WTC11 (cell line): ENCODE results near the gene RXFP3. TPM values are rescaled to one million over a fixed set of nuclear protein-coding genes. Genes with fewer than 3 reads are reported as not detected.
A peak's percentile ranks its signal among the peaks of the same experiment; 100 is the strongest.

Experiments
- ATAC-seq: fragments of 200-7000 bp; cut with Tn5 transposase; 2 replicates; pipeline ENCODE4 v1.10.0; 2021; ENCODE audit warnings: mild to moderate bottlenecking, moderate library complexity
- CTCF ChIA-PET: fragments of 300-600 bp; sonication (Branson Sonifier 250); formaldehyde crosslinking; loops from one replicate; lab custom pipeline; 2021; ENCODE audit warnings: antibody characterized with exemption; lab: Charles Lee
- POLR2A ChIA-PET: fragments of 350-600 bp; sonication (Branson Sonifier 250); formaldehyde crosslinking; loops from one replicate; lab custom pipeline; 2021; ENCODE audit warnings: antibody characterized with exemption; lab: Charles Lee
- DNase-seq: peaks from one replicate; pipeline ENCODE4 v3.0.0; 2021; ENCODE audit warnings: low spot score
- H3K27ac Mint-ChIP-seq: 2 replicates; pipeline ENCODE4 v1.8.0; 2021; ENCODE audit warnings: mixed read lengths
- H3K27me3 Mint-ChIP-seq: 2 replicates; pipeline ENCODE4 v1.8.0; 2021; ENCODE audit warnings: low read depth, mild to moderate bottlenecking, moderate library complexity, mixed read lengths
- H3K36me3 Mint-ChIP-seq: 2 replicates; pipeline ENCODE4 v1.8.0; 2021; ENCODE audit warnings: mixed read lengths
- H3K4me1 Mint-ChIP-seq: 2 replicates; pipeline ENCODE4 v1.8.0; 2022; ENCODE audit warnings: mixed read lengths
- H3K4me3 Mint-ChIP-seq: 2 replicates; pipeline ENCODE4 v1.8.0; 2021; ENCODE audit warnings: mild to moderate bottlenecking, moderate library complexity, mixed read lengths
- H3K9me3 Mint-ChIP-seq: 2 replicates; pipeline ENCODE4 v1.8.0; 2021; ENCODE audit warnings: mixed read lengths
- ARID4B ChIP-seq: sonication (generic); formaldehyde crosslinking; IDR thresholded peaks from 2 replicates; pipeline ENCODE4 v1.8.0; 2023; ENCODE audit warnings: missing genetic modification reagents, mild to moderate bottlenecking, borderline replicate concordance
- GABPB1 ChIP-seq: sonication (generic); formaldehyde crosslinking; IDR thresholded peaks from 2 replicates; pipeline ENCODE4 v1.8.1; 2023; ENCODE audit warnings: mild to moderate bottlenecking, missing genetic modification reagents
- IRF1 ChIP-seq: sonication (generic); formaldehyde crosslinking; IDR thresholded peaks from 2 replicates; pipeline ENCODE4 v1.8.0; 2023; ENCODE audit warnings: missing genetic modification reagents
- IRF2 ChIP-seq: sonication (generic); formaldehyde crosslinking; IDR thresholded peaks from 2 replicates; pipeline ENCODE4 v1.8.0; 2022; ENCODE audit warnings: low read depth, missing genetic modification reagents, borderline replicate concordance
- PRDM15 ChIP-seq: sonication (generic); formaldehyde crosslinking; IDR thresholded peaks from 2 replicates; pipeline ENCODE4 v1.8.0; 2022; ENCODE audit warnings: missing genetic modification reagents
- RELA ChIP-seq: sonication (generic); formaldehyde crosslinking; IDR thresholded peaks from 2 replicates; pipeline ENCODE4 v1.8.1; 2022; ENCODE audit warnings: missing genetic modification reagents, mild to moderate bottlenecking, borderline replicate concordance
- SMAD4 ChIP-seq: sonication (generic); formaldehyde crosslinking; IDR thresholded peaks from 2 replicates; pipeline ENCODE4 v1.8.0; 2022; ENCODE audit warnings: mild to moderate bottlenecking, missing genetic modification reagents
- SOX15 ChIP-seq: fragments of 250-450 bp; sonication (Bioruptor Pico); IDR thresholded peaks from 2 replicates; pipeline ENCODE4 v1.9.0; 2021; ENCODE audit warnings: mild to moderate bottlenecking
- ZMAT4 ChIP-seq: fragments of 250-450 bp; sonication (Bioruptor Pico); IDR thresholded peaks from 2 replicates; pipeline ENCODE4 v1.9.0; 2021; ENCODE audit warnings: mild to moderate bottlenecking
- ZNF232 ChIP-seq: sonication (generic); formaldehyde crosslinking; IDR thresholded peaks from 2 replicates; pipeline ENCODE4 v1.8.0; 2022; ENCODE audit warnings: mild to moderate bottlenecking, missing genetic modification reagents
- ZNF263 ChIP-seq: sonication (generic); formaldehyde crosslinking; IDR thresholded peaks from 2 replicates; pipeline ENCODE4 v1.8.1; 2022; ENCODE audit warnings: low read depth, mild to moderate bottlenecking, moderate library complexity, missing genetic modification reagents
- ZNF423 ChIP-seq: fragments of 250-450 bp; sonication (Bioruptor Pico); IDR thresholded peaks from 2 replicates; pipeline ENCODE4 v2.1.2; 2022; ENCODE audit warnings: mild to moderate bottlenecking, moderate library complexity
- ZNF512 ChIP-seq: sonication (generic); formaldehyde crosslinking; IDR thresholded peaks from 2 replicates; pipeline ENCODE4 v1.8.1; 2022; ENCODE audit warnings: missing genetic modification reagents, borderline replicate concordance
- total RNA-seq: library from RNA; stranded (reverse); gene quantifications from 3 replicates; pipeline ENCODE4 v1.2.3, GENCODE V29; 2021
- TF ChIP-seq, protein P1 (sequence below): sonication (generic); formaldehyde crosslinking; IDR thresholded peaks from 2 replicates; pipeline ENCODE4 v1.8.1; 2023; ENCODE audit warnings: mild to moderate bottlenecking, missing genetic modification reagents, borderline replicate concordance
- TF ChIP-seq, protein P2 (sequence below): sonication (generic); formaldehyde crosslinking; IDR thresholded peaks from 2 replicates; pipeline ENCODE4 v1.8.1; 2023; ENCODE audit warnings: mild to moderate bottlenecking, missing genetic modification reagents

Gene RXFP3
- total RNA-seq, 1 experiment from 2014 or later: 0.22 TPM

DNA sequence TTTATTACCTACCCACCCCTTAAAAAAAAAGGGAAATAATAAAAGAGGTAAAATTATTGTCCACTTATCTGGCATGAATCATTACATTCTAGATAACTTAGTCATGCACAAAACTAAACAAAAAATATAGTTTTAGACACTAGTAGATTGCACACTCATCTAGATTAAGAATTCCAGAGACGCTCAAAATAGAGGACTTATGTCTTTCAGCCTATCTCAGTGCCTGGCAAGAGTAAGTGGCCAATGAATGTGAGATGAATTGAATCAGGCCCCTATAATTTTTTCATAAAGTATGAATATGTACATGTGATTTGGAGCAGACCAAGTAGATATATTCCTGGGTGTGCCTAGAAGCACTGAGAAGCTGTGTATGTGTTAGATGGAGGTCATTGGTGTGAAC, 2.0 kb upstream of the RXFP3 start:
- ATAC-seq (no peak), DNase-seq (no peak)
- TF ChIP-seq GABPB1 (CRISPR knock-in tag) (no peak), ZNF263 (CRISPR knock-in tag) (no peak), ZNF423 (no peak), RELA (CRISPR knock-in tag) (no peak), IRF1 (CRISPR knock-in tag) (no peak), ARID4B (CRISPR knock-in tag) (no peak), SMAD4 (no peak), ZNF512 (CRISPR knock-in tag) (no peak)
- no peak overlapping the region for H3K4me3 Mint-ChIP-seq
- no peak overlapping the region for H3K27ac Mint-ChIP-seq
- H3K27me3 Mint-ChIP-seq: peaks cover 29% of the 10 kb centered on the region
- CTCF ChIA-PET: interaction anchor here (1.0 to 3.2 kb wide), 15 partner anchors 9 to 541 kb away, joined by 3 to 57 read pairs (median 6); partner anchors contain the start of gene ADAMTS12
- H3K4me1 Mint-ChIP-seq: peaks cover 38% of the 10 kb centered on the region
- POLR2A ChIA-PET: no interaction called here
- H3K36me3 Mint-ChIP-seq: no peaks in the 10 kb centered on the region
- no peaks in the 10 kb centered on the region for H3K9me3 Mint-ChIP-seq

DNA sequence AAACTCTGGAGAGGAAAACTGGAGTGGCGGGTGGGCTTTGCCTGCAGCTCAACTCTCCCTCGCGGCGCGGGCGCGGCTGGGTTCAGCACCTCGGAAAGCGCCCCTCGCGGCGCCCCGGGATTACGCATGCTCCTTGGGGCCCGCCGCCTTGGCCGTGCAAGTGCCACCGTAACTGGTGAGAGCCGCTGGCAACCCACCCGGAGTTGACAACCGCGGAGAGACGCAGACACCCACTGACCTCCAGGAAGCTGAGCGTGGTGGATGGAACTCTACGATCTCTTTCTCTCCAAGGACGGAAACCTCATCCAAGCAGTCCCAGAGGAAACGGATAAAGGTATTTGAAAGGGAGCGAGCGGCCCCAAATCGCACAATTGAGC, 194 bp upstream of the RXFP3 start:
- Mint-ChIP-seq H3K27ac (no peak overlapping the region), H3K36me3 (no peaks in the 10 kb centered on the region), H3K9me3 (no peaks in the 10 kb centered on the region), H3K27me3 (peaks cover 29% of the 10 kb centered on the region), H3K4me1 (peaks cover 25% of the 10 kb centered on the region), H3K4me3 (peak overlapping the region; percentile 82)
- ATAC-seq (peak; percentile 71), DNase-seq (peak; percentile 87)
- CTCF ChIA-PET: interaction anchor here (0.7 to 3.2 kb wide), 26 partner anchors 9 to 500 kb away, joined by 3 to 57 read pairs (median 4); partner anchors contain the start of genes ADAMTS12 and TARS1
- POLR2A ChIA-PET: interaction anchor here (1.0 kb wide), 1 partner anchor 44 kb away, joined by 3 read pairs; the partner anchor contains the start of gene ADAMTS12
- TF ChIP-seq ZNF423: no peak
- TF ChIP-seq ZMAT4 (CRISPR knock-in tag): no peak
- TF ChIP-seq, protein P1, sequence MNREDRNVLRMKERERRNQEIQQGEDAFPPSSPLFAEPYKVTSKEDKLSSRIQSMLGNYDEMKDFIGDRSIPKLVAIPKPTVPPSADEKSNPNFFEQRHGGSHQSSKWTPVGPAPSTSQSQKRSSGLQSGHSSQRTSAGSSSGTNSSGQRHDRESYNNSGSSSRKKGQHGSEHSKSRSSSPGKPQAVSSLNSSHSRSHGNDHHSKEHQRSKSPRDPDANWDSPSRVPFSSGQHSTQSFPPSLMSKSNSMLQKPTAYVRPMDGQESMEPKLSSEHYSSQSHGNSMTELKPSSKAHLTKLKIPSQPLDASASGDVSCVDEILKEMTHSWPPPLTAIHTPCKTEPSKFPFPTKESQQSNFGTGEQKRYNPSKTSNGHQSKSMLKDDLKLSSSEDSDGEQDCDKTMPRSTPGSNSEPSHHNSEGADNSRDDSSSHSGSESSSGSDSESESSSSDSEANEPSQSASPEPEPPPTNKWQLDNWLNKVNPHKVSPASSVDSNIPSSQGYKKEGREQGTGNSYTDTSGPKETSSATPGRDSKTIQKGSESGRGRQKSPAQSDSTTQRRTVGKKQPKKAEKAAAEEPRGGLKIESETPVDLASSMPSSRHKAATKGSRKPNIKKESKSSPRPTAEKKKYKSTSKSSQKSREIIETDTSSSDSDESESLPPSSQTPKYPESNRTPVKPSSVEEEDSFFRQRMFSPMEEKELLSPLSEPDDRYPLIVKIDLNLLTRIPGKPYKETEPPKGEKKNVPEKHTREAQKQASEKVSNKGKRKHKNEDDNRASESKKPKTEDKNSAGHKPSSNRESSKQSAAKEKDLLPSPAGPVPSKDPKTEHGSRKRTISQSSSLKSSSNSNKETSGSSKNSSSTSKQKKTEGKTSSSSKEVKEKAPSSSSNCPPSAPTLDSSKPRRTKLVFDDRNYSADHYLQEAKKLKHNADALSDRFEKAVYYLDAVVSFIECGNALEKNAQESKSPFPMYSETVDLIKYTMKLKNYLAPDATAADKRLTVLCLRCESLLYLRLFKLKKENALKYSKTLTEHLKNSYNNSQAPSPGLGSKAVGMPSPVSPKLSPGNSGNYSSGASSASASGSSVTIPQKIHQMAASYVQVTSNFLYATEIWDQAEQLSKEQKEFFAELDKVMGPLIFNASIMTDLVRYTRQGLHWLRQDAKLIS (CRISPR knock-in tag): no peak
- TF ChIP-seq SOX15 (CRISPR knock-in tag): no peak
- TF ChIP-seq PRDM15: no peak
- TF ChIP-seq, protein P2, sequence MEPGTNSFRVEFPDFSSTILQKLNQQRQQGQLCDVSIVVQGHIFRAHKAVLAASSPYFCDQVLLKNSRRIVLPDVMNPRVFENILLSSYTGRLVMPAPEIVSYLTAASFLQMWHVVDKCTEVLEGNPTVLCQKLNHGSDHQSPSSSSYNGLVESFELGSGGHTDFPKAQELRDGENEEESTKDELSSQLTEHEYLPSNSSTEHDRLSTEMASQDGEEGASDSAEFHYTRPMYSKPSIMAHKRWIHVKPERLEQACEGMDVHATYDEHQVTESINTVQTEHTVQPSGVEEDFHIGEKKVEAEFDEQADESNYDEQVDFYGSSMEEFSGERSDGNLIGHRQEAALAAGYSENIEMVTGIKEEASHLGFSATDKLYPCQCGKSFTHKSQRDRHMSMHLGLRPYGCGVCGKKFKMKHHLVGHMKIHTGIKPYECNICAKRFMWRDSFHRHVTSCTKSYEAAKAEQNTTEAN (CRISPR knock-in tag): peak; percentile 55; the same call in 1 of the 2 replicates
- peak; percentile 84; the same call in 1 of the 2 replicates for TF ChIP-seq ZNF232
- TF ChIP-seq IRF2 (CRISPR knock-in tag): no peak
